GM12873 (cell line): ENCODE results near the gene CIPC.

ENCODE experiments used
- TF ChIP-seq, protein P1 (sequence below): IDR thresholded peaks from 2 replicates; pipeline ENCODE4 v1.5.1; 2012; ENCODE audit warnings: low read depth, mild to moderate bottlenecking, moderate library complexity, low read length, control low read depth; ENCODE audit not compliant: insufficient read depth; ENCODE audit errors: missing control alignments

The CIPC gene

DNA sequence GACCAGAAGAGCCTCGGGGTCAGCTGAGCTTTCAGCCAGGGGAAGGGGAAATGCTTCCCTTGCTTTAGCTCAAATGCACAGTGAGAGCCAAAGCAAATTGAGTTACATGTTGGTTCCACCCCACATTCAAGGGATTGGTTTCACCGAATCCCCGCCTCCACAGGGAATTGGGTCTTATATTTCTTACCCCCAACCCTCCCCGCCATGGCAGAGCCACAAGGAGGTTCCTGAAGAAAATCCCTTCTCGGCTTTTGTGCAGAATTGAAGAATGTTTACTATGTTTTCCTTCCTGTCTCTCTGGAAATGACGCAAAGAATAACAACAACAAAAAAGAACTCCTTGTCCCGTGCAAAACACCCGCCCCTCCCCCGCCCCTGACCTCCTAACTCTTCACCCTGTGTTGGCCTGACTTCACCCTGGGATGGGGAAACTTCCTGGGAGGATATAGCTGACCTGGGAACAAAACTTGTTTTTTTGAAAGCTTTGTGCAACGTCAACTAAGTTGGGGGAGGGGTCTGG, 21.9 kb upstream of the CIPC start:
- TF ChIP-seq, protein P1, sequence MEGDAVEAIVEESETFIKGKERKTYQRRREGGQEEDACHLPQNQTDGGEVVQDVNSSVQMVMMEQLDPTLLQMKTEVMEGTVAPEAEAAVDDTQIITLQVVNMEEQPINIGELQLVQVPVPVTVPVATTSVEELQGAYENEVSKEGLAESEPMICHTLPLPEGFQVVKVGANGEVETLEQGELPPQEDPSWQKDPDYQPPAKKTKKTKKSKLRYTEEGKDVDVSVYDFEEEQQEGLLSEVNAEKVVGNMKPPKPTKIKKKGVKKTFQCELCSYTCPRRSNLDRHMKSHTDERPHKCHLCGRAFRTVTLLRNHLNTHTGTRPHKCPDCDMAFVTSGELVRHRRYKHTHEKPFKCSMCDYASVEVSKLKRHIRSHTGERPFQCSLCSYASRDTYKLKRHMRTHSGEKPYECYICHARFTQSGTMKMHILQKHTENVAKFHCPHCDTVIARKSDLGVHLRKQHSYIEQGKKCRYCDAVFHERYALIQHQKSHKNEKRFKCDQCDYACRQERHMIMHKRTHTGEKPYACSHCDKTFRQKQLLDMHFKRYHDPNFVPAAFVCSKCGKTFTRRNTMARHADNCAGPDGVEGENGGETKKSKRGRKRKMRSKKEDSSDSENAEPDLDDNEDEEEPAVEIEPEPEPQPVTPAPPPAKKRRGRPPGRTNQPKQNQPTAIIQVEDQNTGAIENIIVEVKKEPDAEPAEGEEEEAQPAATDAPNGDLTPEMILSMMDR = no peak

DNA sequence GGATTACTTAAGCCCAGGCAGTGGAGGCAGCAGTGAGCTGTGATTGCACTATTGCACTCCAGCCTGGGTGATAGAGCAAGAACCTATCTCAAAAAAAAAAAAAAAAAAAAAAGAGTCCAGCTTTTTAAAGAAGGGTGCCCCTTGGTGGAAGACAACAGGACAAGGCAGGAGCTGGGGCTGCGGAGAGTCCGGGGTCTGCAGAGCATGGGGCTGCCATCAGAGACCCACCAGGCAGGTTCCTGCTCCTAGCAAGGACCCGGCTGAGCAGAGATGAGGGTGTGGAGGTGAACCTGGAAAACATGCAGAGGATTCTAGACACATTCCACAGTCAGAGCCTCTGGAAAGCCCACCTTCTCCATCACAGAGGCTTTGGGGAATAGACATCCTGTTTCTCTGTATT, 21.0 kb upstream of the CIPC start:
- TF ChIP-seq, protein P1 = peak; percentile 17

DNA sequence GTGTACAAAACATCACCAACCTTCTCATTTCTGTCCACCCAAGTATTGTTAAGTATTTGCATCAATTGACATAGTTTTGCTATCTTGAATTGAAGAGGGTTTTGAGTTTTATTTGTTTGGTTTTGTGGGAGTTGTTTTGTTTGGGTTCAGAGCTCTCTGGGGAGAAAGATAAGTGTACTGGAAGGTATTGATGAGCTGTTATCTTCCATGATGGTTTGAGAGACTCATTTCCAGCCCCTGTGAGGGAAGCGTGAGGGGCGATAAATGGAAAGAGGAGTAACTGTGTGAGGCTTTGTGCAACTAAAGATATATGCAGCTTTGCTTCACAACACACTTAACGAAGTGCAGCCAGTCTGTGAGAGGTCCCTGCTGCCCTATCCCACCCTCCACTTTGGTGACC, 15.7 kb upstream of the CIPC start:
- TF ChIP-seq, protein P1 = no peak

DNA sequence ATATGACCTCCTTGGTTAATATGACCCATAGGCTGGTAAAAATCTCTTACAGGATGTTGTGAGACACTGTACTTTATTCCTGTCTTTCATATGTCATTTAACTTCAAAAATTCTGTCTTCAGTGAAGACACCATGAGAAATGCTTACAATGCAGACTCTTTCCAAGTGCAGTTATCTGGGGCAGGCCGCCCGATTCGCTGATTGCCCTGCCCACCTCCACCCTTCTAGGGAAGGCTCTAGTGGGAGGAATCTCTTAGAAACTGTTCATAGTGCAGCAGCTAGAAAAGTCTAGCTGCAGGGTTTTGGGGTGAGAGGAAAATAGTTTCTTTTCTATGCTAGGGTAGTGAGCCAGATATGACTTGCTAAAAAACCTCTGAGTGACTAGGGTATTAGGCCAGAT, 15.0 kb upstream of the CIPC start:
- TF ChIP-seq, protein P1 = no peak

DNA sequence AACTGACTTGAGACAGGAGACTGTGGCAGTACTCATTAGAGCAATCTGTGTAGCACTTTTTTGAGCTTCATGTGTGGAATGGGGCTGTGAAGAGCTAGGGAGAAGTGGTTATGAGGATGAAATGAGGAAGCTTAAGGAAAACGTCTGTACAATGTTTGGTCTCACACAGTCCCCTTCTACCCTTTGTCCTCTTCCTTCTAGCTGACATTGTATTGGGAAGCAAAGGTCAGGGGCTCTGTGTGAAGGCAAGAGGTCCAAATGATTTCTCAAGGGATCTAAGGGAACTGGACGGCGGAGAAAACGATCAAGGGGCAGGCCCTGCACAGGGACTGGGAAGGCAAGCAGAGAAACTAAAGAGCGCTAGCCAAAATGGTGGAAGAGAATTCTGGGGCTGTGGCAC, 13.1 kb upstream of the CIPC start:
- TF ChIP-seq, protein P1 = no peak

DNA sequence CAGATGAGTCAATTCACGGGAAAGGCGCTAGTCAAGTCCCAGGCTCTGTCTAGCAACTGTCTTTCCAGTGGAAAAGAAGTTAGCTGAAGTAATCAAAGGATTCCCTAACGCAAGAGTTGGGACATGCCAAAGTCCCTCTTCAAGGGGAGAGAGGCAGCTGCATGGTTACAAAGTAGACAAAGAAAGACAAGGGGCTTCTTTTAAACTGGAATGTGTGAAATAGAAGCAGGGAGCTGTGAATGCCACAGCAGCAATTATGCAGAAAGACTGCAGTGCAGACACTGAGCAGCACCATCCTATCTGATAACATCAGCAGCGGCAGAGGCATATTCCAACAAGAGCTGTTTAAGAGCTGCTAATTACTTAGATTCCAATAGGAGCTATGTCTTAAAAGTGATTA, 12.5 kb upstream of the CIPC start:
- TF ChIP-seq, protein P1 = no peak

DNA sequence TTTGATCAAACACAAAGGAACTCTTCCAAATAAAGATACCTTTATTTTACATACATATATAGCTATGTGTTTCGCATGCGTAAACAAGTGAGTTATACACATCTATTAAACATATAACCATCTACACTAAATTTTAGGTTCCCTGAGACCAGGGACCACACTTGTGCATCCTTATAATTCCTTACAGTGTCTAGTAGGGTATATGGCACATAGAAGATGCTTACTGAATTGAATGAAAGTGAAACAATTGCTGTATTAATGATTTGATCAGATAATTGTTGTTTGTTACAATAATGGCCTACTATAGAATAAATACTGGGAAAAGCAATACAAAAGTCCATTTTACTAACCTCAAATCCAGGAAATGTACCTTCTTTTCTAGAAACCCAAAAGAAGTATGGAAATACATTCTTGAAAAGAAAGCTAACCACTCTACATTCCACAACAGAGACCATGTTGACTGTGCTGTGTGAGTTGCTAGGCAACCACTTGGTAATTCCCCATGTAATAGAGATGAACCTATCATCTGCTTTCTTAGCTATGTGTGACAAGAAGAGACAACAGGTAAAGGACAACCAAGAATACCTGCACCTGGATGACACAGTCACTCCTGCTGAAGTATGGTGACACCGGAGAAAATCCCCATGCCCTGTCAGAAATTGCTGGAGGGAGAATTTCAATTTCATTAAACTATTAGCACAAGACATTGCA, 11.9 kb upstream of the CIPC start:
- TF ChIP-seq, protein P1 = no peak

DNA sequence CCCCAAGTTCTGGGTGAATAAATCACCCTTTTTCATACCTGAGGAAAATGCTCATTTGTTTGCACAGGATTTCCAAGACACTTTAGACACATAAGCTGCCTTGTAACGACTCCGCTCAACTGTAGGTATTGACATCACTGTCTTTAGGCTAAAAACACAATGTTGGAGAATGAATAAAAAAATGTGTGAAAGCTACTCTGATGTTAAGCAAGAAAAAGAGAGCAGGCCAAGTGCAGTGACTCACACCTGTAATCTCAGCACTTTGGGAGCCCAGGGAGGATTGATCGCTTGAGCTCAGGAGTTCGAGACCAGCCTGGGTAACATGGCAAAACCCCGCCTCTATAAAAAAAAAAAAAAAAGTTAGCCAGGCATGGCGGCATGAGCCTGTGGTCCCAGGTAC, 11.1 kb upstream of the CIPC start:
- TF ChIP-seq, protein P1 = no peak
